Adrenal gland (tissue), 5 donors: ENCODE data around the gene FLACC1.

Experiments
- POLR2A ChIP-seq, 2 donors: fragments of 450-650 bp; IDR thresholded peaks; one replicate each; pipeline ENCODE4 v1.6.1; 2017; ENCODE audit warnings: antibody characterized with exemption in 2 of 2, mild to moderate bottlenecking in 2 of 2, moderate library complexity in 1 of 2
- TF ChIP-seq, protein P1 (sequence below), 6 experiments: fragments of 450-650 bp in 4 of 6; fragments of 200-600 bp in 2 of 6; sonication (generic) in 1 of 6; IDR thresholded peaks; 1 replicate in 5 of 6; 2 replicates in 1 of 6; pipeline versions ENCODE4 v1.5.1 to v1.8.0; 2016 to 2021; ENCODE audit warnings: antibody characterized with exemption in 6 of 6, mild to moderate bottlenecking in 2 of 6, moderate library complexity in 1 of 6
- donor health status: DM: no; HTN: no; CAD: no.

DNA sequence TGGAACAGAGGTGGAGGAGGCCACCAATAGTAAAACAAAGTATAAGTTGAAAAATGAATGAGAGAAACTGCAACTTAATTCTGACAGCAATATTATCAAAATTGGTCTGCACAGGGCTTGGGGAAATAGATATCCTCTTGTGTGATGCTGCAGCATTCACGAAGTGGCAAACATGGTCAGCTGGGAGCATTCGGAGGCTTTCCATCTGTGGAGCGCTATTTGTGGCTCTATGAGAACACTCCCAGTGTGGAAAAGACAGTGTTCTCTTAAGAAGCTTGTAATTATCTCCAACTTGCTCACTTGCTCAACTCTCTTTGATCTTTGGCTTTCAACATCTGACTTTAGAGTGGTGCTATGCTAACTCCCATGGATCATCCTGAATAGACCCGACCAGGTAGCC, 3.1 kb upstream of the FLACC1 start:
- TF ChIP-seq, protein P1, sequence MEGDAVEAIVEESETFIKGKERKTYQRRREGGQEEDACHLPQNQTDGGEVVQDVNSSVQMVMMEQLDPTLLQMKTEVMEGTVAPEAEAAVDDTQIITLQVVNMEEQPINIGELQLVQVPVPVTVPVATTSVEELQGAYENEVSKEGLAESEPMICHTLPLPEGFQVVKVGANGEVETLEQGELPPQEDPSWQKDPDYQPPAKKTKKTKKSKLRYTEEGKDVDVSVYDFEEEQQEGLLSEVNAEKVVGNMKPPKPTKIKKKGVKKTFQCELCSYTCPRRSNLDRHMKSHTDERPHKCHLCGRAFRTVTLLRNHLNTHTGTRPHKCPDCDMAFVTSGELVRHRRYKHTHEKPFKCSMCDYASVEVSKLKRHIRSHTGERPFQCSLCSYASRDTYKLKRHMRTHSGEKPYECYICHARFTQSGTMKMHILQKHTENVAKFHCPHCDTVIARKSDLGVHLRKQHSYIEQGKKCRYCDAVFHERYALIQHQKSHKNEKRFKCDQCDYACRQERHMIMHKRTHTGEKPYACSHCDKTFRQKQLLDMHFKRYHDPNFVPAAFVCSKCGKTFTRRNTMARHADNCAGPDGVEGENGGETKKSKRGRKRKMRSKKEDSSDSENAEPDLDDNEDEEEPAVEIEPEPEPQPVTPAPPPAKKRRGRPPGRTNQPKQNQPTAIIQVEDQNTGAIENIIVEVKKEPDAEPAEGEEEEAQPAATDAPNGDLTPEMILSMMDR (IDR thresholded peaks at IDR 0.05) = no peak
- TF ChIP-seq POLR2A (IDR thresholded peaks at IDR 0.05) = no peak
